ENCODE data around the gene TMEM179B.

The TMEM179B gene

DNA sequence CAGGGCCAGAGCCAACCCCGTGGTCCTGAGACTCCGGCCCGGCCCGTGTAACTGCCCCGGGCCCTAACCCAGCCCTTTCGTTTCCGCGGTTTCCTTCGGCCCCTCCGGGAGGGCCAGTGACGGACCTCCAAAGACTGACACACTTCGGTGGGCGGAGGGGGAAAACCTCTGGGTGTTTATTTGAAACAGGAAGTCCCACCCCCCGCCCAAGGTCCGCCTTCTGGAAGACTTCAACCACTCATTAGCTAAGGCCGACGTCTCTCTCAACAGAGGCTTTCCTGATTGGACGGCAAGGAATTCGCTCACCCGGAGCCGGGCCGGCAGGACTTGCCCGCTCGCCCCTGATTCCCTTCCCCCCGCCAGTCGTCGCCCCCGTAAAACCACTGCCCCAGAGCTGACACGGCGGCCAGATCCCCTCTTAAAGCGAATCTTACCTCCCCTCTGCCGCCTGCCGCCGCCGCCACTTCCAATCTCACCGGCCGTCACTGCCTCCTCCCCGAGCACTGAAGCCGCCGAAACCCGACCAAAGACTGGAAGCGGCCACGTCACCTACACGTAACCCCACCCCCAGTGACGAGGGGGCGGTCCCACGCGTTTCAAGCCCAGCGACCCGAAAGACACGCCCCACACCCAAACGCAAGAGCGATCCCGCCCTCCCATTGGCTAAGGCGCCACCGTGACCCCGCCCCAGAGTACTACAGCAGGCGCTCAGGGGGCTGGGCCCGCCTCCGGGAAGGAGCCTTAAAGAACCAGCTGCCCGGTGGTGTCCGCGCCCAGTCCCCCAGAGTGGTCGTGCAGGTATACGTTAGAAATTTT lies 44.5 kb downstream of the TMEM179B start, which contains the start of gene STX5:
Gene STX5 (minus strand): TSS at position 532 of the 816 bp plus-strand sequence. CDS start 808 bp downstream, outside the sequence.
- H3K56ac ChIP-seq (ENCODE audit: low read length): peak within 1 kb of the TSS; percentile 97
- H2BK120ac ChIP-seq (ENCODE audit: low read depth, low read length): peak within 1 kb of the TSS; percentile 63
- H2BK15ac ChIP-seq (replicated peaks; ENCODE audit: low read depth): no peak within 1 kb of the TSS
- H4K8ac ChIP-seq (ENCODE audit: low read depth, low read length): no peak within 1 kb of the TSS
- H4K5ac ChIP-seq (ENCODE audit: low read length): no peak within 1 kb of the TSS
- H3K36me3 ChIP-seq (ENCODE audit: control insufficient read depth, insufficient read depth, low read length): peaks cover 8% of the 10 kb centered on the region
- WGBS (ENCODE audit: extremely low coverage, insufficient coverage, low lambda C conversion rate): no CpG with 5 or more reads among the region's 65 CpGs
- DNase-seq: peak; percentile 99
- peak within 1 kb of the TSS; percentile 92 for H3K27ac ChIP-seq (ENCODE audit: low read depth, low read length)
- peaks cover 13% of the 10 kb centered on the region for H3K79me2 ChIP-seq (ENCODE audit: control insufficient read depth, insufficient read depth, low read length)
- H3K18ac ChIP-seq (ENCODE audit: low read length): peak within 1 kb of the TSS; percentile 91
- no peaks in the 10 kb centered on the region for H3K4me1 ChIP-seq (ENCODE audit: control insufficient read depth, low read depth, low read length)
- peak within 1 kb of the TSS; percentile 92 for H3K9ac ChIP-seq (ENCODE audit: low read length)
- H3K4me3 ChIP-seq (ENCODE audit: low read length): peak within 1 kb of the TSS; percentile 92
- no peaks in the 10 kb centered on the region for H3K27me3 ChIP-seq (ENCODE audit: insufficient read depth, low read length, poor library complexity)
- peak within 1 kb of the TSS; percentile 80 for H2BK5ac ChIP-seq (ENCODE audit: low read length)
- H3K4ac ChIP-seq (ENCODE audit: low read depth, low read length): peak within 1 kb of the TSS; percentile 66
- H3K79me1 ChIP-seq (ENCODE audit: low read length): peaks cover 14% of the 10 kb centered on the region
- H3K4me2 ChIP-seq (ENCODE audit: low read length): peak within 1 kb of the TSS; percentile 90
- no peak within 1 kb of the TSS for H3K23ac ChIP-seq (ENCODE audit: low read length)
- no peak within 1 kb of the TSS for H2AK5ac ChIP-seq (ENCODE audit: low read length)

- no peaks in the 10 kb centered on the region for H3K27me3 ChIP-seq (ENCODE audit: insufficient read depth, low read length, poor library complexity)
- H2BK15ac ChIP-seq (replicated peaks; ENCODE audit: low read depth): no peak within 1 kb of the TSS
- H3K79me2 ChIP-seq (ENCODE audit: control insufficient read depth, insufficient read depth, low read length): peaks cover 16% of the 10 kb centered on the region
- no peaks in the 10 kb centered on the region for H3K4me1 ChIP-seq (ENCODE audit: control insufficient read depth, low read depth, low read length)
- no peak within 1 kb of the TSS for H3K23ac ChIP-seq (ENCODE audit: low read length)
- peak within 1 kb of the TSS; percentile 92 for H3K9ac ChIP-seq (ENCODE audit: low read length)
- H3K4me3 ChIP-seq (ENCODE audit: low read length): peak within 1 kb of the TSS; percentile 92
- H3K4me2 ChIP-seq (ENCODE audit: low read length): peak within 1 kb of the TSS; percentile 63
- H4K5ac ChIP-seq (ENCODE audit: low read length): no peak within 1 kb of the TSS
- WGBS (ENCODE audit: extremely low coverage, insufficient coverage, low lambda C conversion rate): no CpG with 5 or more reads among the region's 40 CpGs
- H2BK120ac ChIP-seq (ENCODE audit: low read depth, low read length): peak within 1 kb of the TSS; percentile 63
- peaks cover 8% of the 10 kb centered on the region for H3K36me3 ChIP-seq (ENCODE audit: control insufficient read depth, insufficient read depth, low read length)
- H2AK5ac ChIP-seq (ENCODE audit: low read length): no peak within 1 kb of the TSS
- DNase-seq: no peak
- H2BK5ac ChIP-seq (ENCODE audit: low read length): no peak within 1 kb of the TSS
- peak within 1 kb of the TSS; percentile 97 for H3K56ac ChIP-seq (ENCODE audit: low read length)
- H3K79me1 ChIP-seq (ENCODE audit: low read length): peaks cover 14% of the 10 kb centered on the region
- peak within 1 kb of the TSS; percentile 66 for H3K4ac ChIP-seq (ENCODE audit: low read depth, low read length)
- H3K27ac ChIP-seq (ENCODE audit: low read depth, low read length): peak within 1 kb of the TSS; percentile 78
- peak within 1 kb of the TSS; percentile 82 for H3K18ac ChIP-seq (ENCODE audit: low read length)
- no peak within 1 kb of the TSS for H4K8ac ChIP-seq (ENCODE audit: low read depth, low read length)
Measured at GRCh38 chr11:62832336-62833234, 45.4 kb downstream of the TMEM179B start, which contains the start of gene TEX54. Gene TEX54, minus strand, starts transcription at chr11:62832841.

DNA sequence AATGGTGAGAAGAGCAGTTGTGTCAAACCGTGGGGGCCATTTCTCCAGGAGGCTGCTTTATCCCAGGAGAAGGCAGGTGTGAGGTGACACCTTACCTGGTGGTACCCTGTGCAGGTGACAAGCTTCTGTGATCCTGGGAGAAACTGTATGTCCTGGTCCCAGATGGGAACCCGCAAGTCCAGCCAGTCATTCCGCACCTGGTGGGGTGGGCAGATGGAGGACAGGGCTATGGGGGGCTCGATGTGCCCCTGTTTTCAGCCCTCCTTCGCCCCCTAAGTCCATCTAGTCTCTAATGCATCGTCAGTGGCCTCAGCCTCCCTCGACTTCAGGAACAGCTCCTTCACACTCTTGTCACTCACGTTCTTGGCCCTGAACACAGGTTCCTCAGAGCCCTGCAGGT lies 48.1 kb downstream of the TMEM179B start:
- no peak overlapping the region for H4K5ac ChIP-seq (ENCODE audit: low read length)
- peaks cover 8% of the 10 kb centered on the region for H3K36me3 ChIP-seq (ENCODE audit: control insufficient read depth, insufficient read depth, low read length)
- H3K4me1 ChIP-seq (ENCODE audit: control insufficient read depth, low read depth, low read length): no peaks in the 10 kb centered on the region
- no peak overlapping the region for H2AK5ac ChIP-seq (ENCODE audit: low read length)
- no peak overlapping the region for H2BK120ac ChIP-seq (ENCODE audit: low read depth, low read length)
- H3K4me3 ChIP-seq (ENCODE audit: low read length): no peak overlapping the region
- no peak overlapping the region for H3K18ac ChIP-seq (ENCODE audit: low read length)
- no peak overlapping the region for H3K9ac ChIP-seq (ENCODE audit: low read length)
- peaks cover 15% of the 10 kb centered on the region for H3K79me1 ChIP-seq (ENCODE audit: low read length)
- H2BK5ac ChIP-seq (ENCODE audit: low read length): no peak overlapping the region
- WGBS (ENCODE audit: extremely low coverage, insufficient coverage, low lambda C conversion rate): no CpG with 5 or more reads among the region's 8 CpGs
- no peak overlapping the region for H3K23ac ChIP-seq (ENCODE audit: low read length)
- no peak overlapping the region for H3K27ac ChIP-seq (ENCODE audit: low read depth, low read length)
- no peak for DNase-seq
- H2BK15ac ChIP-seq (replicated peaks; ENCODE audit: low read depth): no peak overlapping the region
- peaks cover 21% of the 10 kb centered on the region for H3K79me2 ChIP-seq (ENCODE audit: control insufficient read depth, insufficient read depth, low read length)
- H3K56ac ChIP-seq (ENCODE audit: low read length): no peak overlapping the region
- H3K4me2 ChIP-seq (ENCODE audit: low read length): no peak overlapping the region
- no peaks in the 10 kb centered on the region for H3K27me3 ChIP-seq (ENCODE audit: insufficient read depth, low read length, poor library complexity)
- H4K8ac ChIP-seq (ENCODE audit: low read depth, low read length): no peak overlapping the region
- no peak overlapping the region for H3K4ac ChIP-seq (ENCODE audit: low read depth, low read length)

GRCh38 chr11:62839050-62839945 lies 52.1 kb downstream of the TMEM179B start, which contains the start of gene WDR74:
Gene WDR74, minus strand, starts transcription at chr11:62839590. Its CDS starts 20 bp downstream, at chr11:62839570.
- peak within 1 kb of the TSS; percentile 99 for H3K9ac ChIP-seq (ENCODE audit: low read length)
- peak within 1 kb of the TSS; percentile 91 for H4K8ac ChIP-seq (ENCODE audit: low read depth, low read length)
- H2BK15ac ChIP-seq (replicated peaks; ENCODE audit: low read depth): no peak within 1 kb of the TSS
- H2BK120ac ChIP-seq (ENCODE audit: low read depth, low read length): no peak within 1 kb of the TSS
- peak within 1 kb of the TSS; percentile 93 for H2AK5ac ChIP-seq (ENCODE audit: low read length)
- DNase-seq: peak; percentile 95
- peak within 1 kb of the TSS; percentile 82 for H3K18ac ChIP-seq (ENCODE audit: low read length)
- peak within 1 kb of the TSS; percentile 21 for H4K5ac ChIP-seq (ENCODE audit: low read length)
- H3K4me2 ChIP-seq (ENCODE audit: low read length): peak within 1 kb of the TSS; percentile 93
- H3K4me3 ChIP-seq (ENCODE audit: low read length): peak within 1 kb of the TSS; percentile 100
- H3K27me3 ChIP-seq (ENCODE audit: insufficient read depth, low read length, poor library complexity): no peaks in the 10 kb centered on the region
- peaks cover 13% of the 10 kb centered on the region for H3K79me1 ChIP-seq (ENCODE audit: low read length)
- peak within 1 kb of the TSS; percentile 76 for H2BK5ac ChIP-seq (ENCODE audit: low read length)
- peak within 1 kb of the TSS; percentile 78 for H3K4ac ChIP-seq (ENCODE audit: low read depth, low read length)
- peaks cover 17% of the 10 kb centered on the region for H3K79me2 ChIP-seq (ENCODE audit: control insufficient read depth, insufficient read depth, low read length)
- peak within 1 kb of the TSS; percentile 100 for H3K56ac ChIP-seq (ENCODE audit: low read length)
- H3K23ac ChIP-seq (ENCODE audit: low read length): peak within 1 kb of the TSS; percentile 85
- H3K36me3 ChIP-seq (ENCODE audit: control insufficient read depth, insufficient read depth, low read length): peaks cover 2% of the 10 kb centered on the region
- peaks cover 2% of the 10 kb centered on the region for H3K4me1 ChIP-seq (ENCODE audit: control insufficient read depth, low read depth, low read length)
- peak within 1 kb of the TSS; percentile 82 for H3K27ac ChIP-seq (ENCODE audit: low read depth, low read length)
- no CpG with 5 or more reads among the region's 62 CpGs for WGBS (ENCODE audit: extremely low coverage, insufficient coverage, low lambda C conversion rate)

Data from mesendoderm (in vitro differentiated cells).